Stomach (tissue), 4 donors: ENCODE data around the gene TEX9.

Experiments used
- CTCF ChIP-seq, 7 experiments: fragments of 450-650 bp in 4 of 7; fragments of 200-600 bp in 3 of 7; sonication (generic) in 3 of 7; IDR thresholded peaks; one replicate each; pipeline ENCODE4 v1.5.1; 2016 to 2019; ENCODE audit warnings: antibody characterized with exemption in 7 of 7, control low read depth in 2 of 7, mild to moderate bottlenecking in 1 of 7
- POLR2A ChIP-seq, 4 donors: fragments of 450-650 bp; IDR thresholded peaks; one replicate each; pipeline ENCODE4 v1.6.1; 2016; ENCODE audit warnings: antibody characterized with exemption in 4 of 4, control low read depth in 2 of 4, mild to moderate bottlenecking in 1 of 4, moderate library complexity in 1 of 4

- TF ChIP-seq CTCF (IDR thresholded peaks at IDR 0.05) (no peak), POLR2A (IDR thresholded peaks at IDR 0.05) (no peak)
These were observed 1.9 kb downstream of the TEX9 start for GRCh38 chr15:56367156-56367555.
